DND-41 (cell line): ENCODE data around the gene SNPH.

Source experiments
- ATAC-seq: fragments of 200-7000 bp; cut with Tn5 transposase; 3 replicates; pipeline ENCODE4 v1.9.1; 2021; ENCODE audit warnings: low read depth; ENCODE audit not compliant: insufficient read depth
- DNase-seq: peaks from one replicate; pipeline ENCODE4 v3.0.0-alpha.2; 2020
- H2AFZ ChIP-seq: 2 replicates; pipeline ENCODE4 v1.6.0; 2012; ENCODE audit warnings: low read depth, low read length
- H3K27ac ChIP-seq: 2 replicates; pipeline ENCODE4 v1.5.1; 2012; ENCODE audit warnings: low read length, inconsistent platforms
- H3K27me3 ChIP-seq: fragments of 200-600 bp; sonication (generic); 2 replicates; pipeline ENCODE4 v1.6.0; 2012; ENCODE audit warnings: low read length, mild to moderate bottlenecking, inconsistent platforms; ENCODE audit not compliant: insufficient read depth, poor library complexity
- H3K36me3 ChIP-seq: 2 replicates; pipeline ENCODE4 v1.5.1; 2012; ENCODE audit warnings: low read length, inconsistent platforms; ENCODE audit not compliant: insufficient read depth
- H3K4me1 ChIP-seq: 2 replicates; pipeline ENCODE4 v1.5.1; 2012; ENCODE audit warnings: mild to moderate bottlenecking, low read length; ENCODE audit not compliant: insufficient read depth
- H3K4me2 ChIP-seq: 2 replicates; pipeline ENCODE4 v1.6.0; 2012; ENCODE audit warnings: mild to moderate bottlenecking, moderate library complexity, low read length, inconsistent platforms; ENCODE audit not compliant: insufficient read depth
- H3K4me3 ChIP-seq, 2 experiments: fragments of 200-600 bp in 1 of 2; shearing (Covaris generic) in 1 of 2; 2 replicates each; pipeline ENCODE4 v1.5.1; 2012 to 2016; ENCODE audit warnings: inconsistent platforms in 2 of 2, low read length in 2 of 2, mild to moderate bottlenecking in 2 of 2, low read depth in 1 of 2, moderate library complexity in 1 of 2
- H3K79me2 ChIP-seq: 2 replicates; pipeline ENCODE4 v1.6.0; 2012; ENCODE audit warnings: low read length, inconsistent platforms; ENCODE audit not compliant: insufficient read depth
- H3K9ac ChIP-seq: 2 replicates; pipeline ENCODE4 v1.6.0; 2012; ENCODE audit warnings: low read depth, mild to moderate bottlenecking, inconsistent platforms, low read length, moderate library complexity
- H3K9me3 ChIP-seq: 2 replicates; pipeline ENCODE4 v1.5.1; 2012; ENCODE audit warnings: low read length, moderate library complexity, mild to moderate bottlenecking, inconsistent platforms; ENCODE audit not compliant: insufficient read depth, severe bottlenecking
- H4K20me1 ChIP-seq: 2 replicates; pipeline ENCODE4 v1.6.0; 2012; ENCODE audit warnings: low read length; ENCODE audit not compliant: insufficient read depth
- EZH2 ChIP-seq: IDR thresholded peaks from 3 replicates; pipeline ENCODE4 v1.6.1; 2012; ENCODE audit warnings: borderline replicate concordance, low read depth, mild to moderate bottlenecking, moderate library complexity, low read length, inconsistent platforms; ENCODE audit not compliant: severe bottlenecking
- TF ChIP-seq, protein P1 (sequence below): IDR thresholded peaks from 2 replicates; pipeline ENCODE4 v1.5.1; 2012; ENCODE audit warnings: borderline replicate concordance, low read length, moderate library complexity, mild to moderate bottlenecking; ENCODE audit not compliant: poor library complexity, severe bottlenecking; ENCODE audit errors: extremely low read depth

The SNPH gene

GRCh38 chr20:1225263-1225782 lies 40.8 kb upstream of the SNPH start:
- Histone ChIP-seq H2AFZ (no peak overlapping the region), H4K20me1 (no peaks in the 10 kb centered on the region), H3K36me3 (no peaks in the 10 kb centered on the region), H3K4me3 (no peak overlapping the region), H3K27ac (no peak overlapping the region), H3K79me2 (no peaks in the 10 kb centered on the region), H3K9ac (no peak overlapping the region), H3K27me3 (peaks cover 3% of the 10 kb centered on the region), H3K4me1 (no peaks in the 10 kb centered on the region), H3K9me3 (no peaks in the 10 kb centered on the region), H3K4me2 (no peak overlapping the region)
- no peak for DNase-seq
- TF ChIP-seq, protein P1, sequence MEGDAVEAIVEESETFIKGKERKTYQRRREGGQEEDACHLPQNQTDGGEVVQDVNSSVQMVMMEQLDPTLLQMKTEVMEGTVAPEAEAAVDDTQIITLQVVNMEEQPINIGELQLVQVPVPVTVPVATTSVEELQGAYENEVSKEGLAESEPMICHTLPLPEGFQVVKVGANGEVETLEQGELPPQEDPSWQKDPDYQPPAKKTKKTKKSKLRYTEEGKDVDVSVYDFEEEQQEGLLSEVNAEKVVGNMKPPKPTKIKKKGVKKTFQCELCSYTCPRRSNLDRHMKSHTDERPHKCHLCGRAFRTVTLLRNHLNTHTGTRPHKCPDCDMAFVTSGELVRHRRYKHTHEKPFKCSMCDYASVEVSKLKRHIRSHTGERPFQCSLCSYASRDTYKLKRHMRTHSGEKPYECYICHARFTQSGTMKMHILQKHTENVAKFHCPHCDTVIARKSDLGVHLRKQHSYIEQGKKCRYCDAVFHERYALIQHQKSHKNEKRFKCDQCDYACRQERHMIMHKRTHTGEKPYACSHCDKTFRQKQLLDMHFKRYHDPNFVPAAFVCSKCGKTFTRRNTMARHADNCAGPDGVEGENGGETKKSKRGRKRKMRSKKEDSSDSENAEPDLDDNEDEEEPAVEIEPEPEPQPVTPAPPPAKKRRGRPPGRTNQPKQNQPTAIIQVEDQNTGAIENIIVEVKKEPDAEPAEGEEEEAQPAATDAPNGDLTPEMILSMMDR = no peak
- TF ChIP-seq EZH2 = no peak
- ATAC-seq = no peak

GRCh38 chr20:1225783-1226654 lies 40.1 kb upstream of the SNPH start, which contains the start of gene RAD21L1:
TSS of gene RAD21L1 (plus strand) at chr20:1226044. CDS start at chr20:1228454, 2,410 bp downstream.
- Histone ChIP-seq H4K20me1 (no peaks in the 10 kb centered on the region), H2AFZ (no peak within 1 kb of the TSS), H3K4me1 (no peaks in the 10 kb centered on the region), H3K4me3 (no peak within 1 kb of the TSS), H3K4me2 (no peak within 1 kb of the TSS), H3K36me3 (no peaks in the 10 kb centered on the region), H3K79me2 (no peaks in the 10 kb centered on the region), H3K27me3 (peaks cover 3% of the 10 kb centered on the region), H3K9ac (no peak within 1 kb of the TSS), H3K27ac (no peak within 1 kb of the TSS), H3K9me3 (no peaks in the 10 kb centered on the region)
- DNase-seq = no peak
- TF ChIP-seq EZH2 = no peak
- TF ChIP-seq, protein P1 = no peak
- ATAC-seq = no peak

- H4K20me1 ChIP-seq = no peaks in the 10 kb centered on the region
- no peak overlapping the region for H2AFZ ChIP-seq
- ATAC-seq (no peak), DNase-seq (no peak)
- H3K9ac ChIP-seq = no peak overlapping the region
- no peak overlapping the region for H3K4me2 ChIP-seq
- TF ChIP-seq, protein P1 = no peak
- no peak for TF ChIP-seq EZH2
- no peaks in the 10 kb centered on the region for H3K36me3 ChIP-seq
- H3K27ac ChIP-seq = no peak overlapping the region
- H3K79me2 ChIP-seq = no peaks in the 10 kb centered on the region
- H3K27me3 ChIP-seq = peaks cover 22% of the 10 kb centered on the region
- H3K9me3 ChIP-seq = no peaks in the 10 kb centered on the region
- no peaks in the 10 kb centered on the region for H3K4me1 ChIP-seq
- no peak overlapping the region for H3K4me3 ChIP-seq
These were observed 36.6 kb upstream of the SNPH start for GRCh38 chr20:1229541-1229940.
